BE2C (cell line): ENCODE measurements around the gene PARP2.

ENCODE experiments used
- DNase-seq: peaks from one replicate; pipeline ENCODE4 v3.0.0-alpha.2; 2020
- H3K27me3 ChIP-seq: fragments of 250-450 bp; sonication (Bioruptor Pico); 2 replicates; pipeline ENCODE4 v1.5.1; 2020; ENCODE audit warnings: mild to moderate bottlenecking
- H3K36me3 ChIP-seq: fragments of 250-450 bp; sonication (Bioruptor Pico); 2 replicates; pipeline ENCODE4 v1.5.1; 2020; ENCODE audit warnings: mild to moderate bottlenecking
- H3K4me1 ChIP-seq: fragments of 250-450 bp; sonication (Bioruptor Pico); 2 replicates; pipeline ENCODE4 v1.5.1; 2020
- H3K4me3 ChIP-seq: 2 replicates; pipeline ENCODE4 v1.5.1; 2011; ENCODE audit warnings: low read depth, low read length
- H3K9me3 ChIP-seq: fragments of 250-450 bp; sonication (Bioruptor Pico); 2 replicates; pipeline ENCODE4 v1.5.1; 2020
- CTCF ChIP-seq: IDR thresholded peaks from 2 replicates; pipeline ENCODE4 v1.5.1; 2012; ENCODE audit warnings: mild to moderate bottlenecking, low read depth, low read length

PARP2 gene

GRCh38 chr14:20388159-20388558 lies 44.7 kb downstream of the PARP2 start:
- Histone ChIP-seq H3K27me3 (no peaks in the 10 kb centered on the region), H3K4me3 (no peak overlapping the region), H3K4me1 (no peaks in the 10 kb centered on the region), H3K36me3 (no peaks in the 10 kb centered on the region; the same call in 1 of the 2 replicates), H3K9me3 (no peaks in the 10 kb centered on the region)
- no peak for TF ChIP-seq CTCF
- no peak for DNase-seq

GRCh38 chr14:20391505-20391904 lies 48.1 kb downstream of the PARP2 start:
- Histone ChIP-seq H3K27me3 (no peaks in the 10 kb centered on the region), H3K4me3 (no peak overlapping the region), H3K4me1 (no peaks in the 10 kb centered on the region), H3K9me3 (no peaks in the 10 kb centered on the region), H3K36me3 (no peaks in the 10 kb centered on the region)
- DNase-seq, result no peak
- TF ChIP-seq CTCF, result no peak

GRCh38 chr14:20397511-20397910 lies 54.1 kb downstream of the PARP2 start:
- no peak for TF ChIP-seq CTCF
- Histone ChIP-seq H3K9me3 (no peaks in the 10 kb centered on the region), H3K4me3 (no peak overlapping the region), H3K27me3 (no peaks in the 10 kb centered on the region), H3K4me1 (no peaks in the 10 kb centered on the region), H3K36me3 (no peaks in the 10 kb centered on the region)
- DNase-seq, result no peak

- no peak for DNase-seq
- no peak overlapping the region for H3K4me3 ChIP-seq
- no peaks in the 10 kb centered on the region for H3K9me3 ChIP-seq
- H3K4me1 ChIP-seq, result no peaks in the 10 kb centered on the region
- TF ChIP-seq CTCF, result no peak
- H3K27me3 ChIP-seq, result no peaks in the 10 kb centered on the region
- no peaks in the 10 kb centered on the region for H3K36me3 ChIP-seq
These were observed 57.1 kb downstream of the PARP2 start for GRCh38 chr14:20400589-20400964.

- no peak for DNase-seq
- TF ChIP-seq CTCF, result no peak
- no peaks in the 10 kb centered on the region for H3K9me3 ChIP-seq
- H3K36me3 ChIP-seq, result no peaks in the 10 kb centered on the region
- no peaks in the 10 kb centered on the region for H3K27me3 ChIP-seq
- H3K4me1 ChIP-seq, result no peaks in the 10 kb centered on the region
- H3K4me3 ChIP-seq, result no peak overlapping the region
These were observed 57.6 kb downstream of the PARP2 start for GRCh38 chr14:20400965-20401593.

GRCh38 chr14:20403521-20403920 lies 60.1 kb downstream of the PARP2 start:
- H3K27me3 ChIP-seq, result no peaks in the 10 kb centered on the region
- H3K9me3 ChIP-seq, result no peaks in the 10 kb centered on the region
- no peak for DNase-seq
- H3K36me3 ChIP-seq, result no peaks in the 10 kb centered on the region
- H3K4me1 ChIP-seq, result no peaks in the 10 kb centered on the region
- H3K4me3 ChIP-seq, result no peak overlapping the region
- no peak for TF ChIP-seq CTCF
